Osteocyte (in vitro differentiated cells): ENCODE measurements around the gene MLLT6. TPM values are rescaled to one million over a fixed set of nuclear protein-coding genes. Genes with fewer than 3 reads are reported as not detected.

Source experiments
- DNase-seq: peaks from one replicate; pipeline ENCODE4 v3.0.0; 2021; ENCODE audit warnings: mixed read lengths; ENCODE audit not compliant: unreplicated experiment; ENCODE audit errors: extremely low spot score
- H3K27ac Mint-ChIP-seq: one replicate; pipeline ENCODE4 v1.8.0; 2021; ENCODE audit warnings: mild to moderate bottlenecking, mixed read lengths; ENCODE audit not compliant: unreplicated experiment
- H3K27me3 Mint-ChIP-seq: one replicate; pipeline ENCODE4 v1.8.0; 2021; ENCODE audit warnings: mixed read lengths; ENCODE audit not compliant: unreplicated experiment
- H3K36me3 Mint-ChIP-seq: one replicate; pipeline ENCODE4 v1.8.0; 2021; ENCODE audit warnings: mixed read lengths; ENCODE audit not compliant: unreplicated experiment
- H3K4me1 Mint-ChIP-seq: one replicate; pipeline ENCODE4 v1.8.0; 2021; ENCODE audit warnings: mixed read lengths; ENCODE audit not compliant: unreplicated experiment
- H3K4me3 Mint-ChIP-seq: one replicate; pipeline ENCODE4 v1.8.0; 2021; ENCODE audit warnings: mild to moderate bottlenecking, moderate library complexity, mixed read lengths; ENCODE audit not compliant: unreplicated experiment
- H3K9me3 Mint-ChIP-seq: one replicate; pipeline ENCODE4 v1.8.0; 2021; ENCODE audit warnings: mixed read lengths; ENCODE audit not compliant: unreplicated experiment
- total RNA-seq: library from RNA; stranded (reverse); gene quantifications from 2 replicates; pipeline ENCODE4 v1.2.1, GENCODE V29; 2021
- TF ChIP-seq, protein P1 (sequence below): fragments of 200-600 bp; sonication (generic); IDR thresholded peaks from 2 replicates; pipeline ENCODE4 v1.5.0; 2021; ENCODE audit warnings: antibody characterized with exemption, mild to moderate bottlenecking, moderate library complexity

The MLLT6 gene
- total RNA-seq, 1 donor from 2014 or later = 107 TPM

DNA sequence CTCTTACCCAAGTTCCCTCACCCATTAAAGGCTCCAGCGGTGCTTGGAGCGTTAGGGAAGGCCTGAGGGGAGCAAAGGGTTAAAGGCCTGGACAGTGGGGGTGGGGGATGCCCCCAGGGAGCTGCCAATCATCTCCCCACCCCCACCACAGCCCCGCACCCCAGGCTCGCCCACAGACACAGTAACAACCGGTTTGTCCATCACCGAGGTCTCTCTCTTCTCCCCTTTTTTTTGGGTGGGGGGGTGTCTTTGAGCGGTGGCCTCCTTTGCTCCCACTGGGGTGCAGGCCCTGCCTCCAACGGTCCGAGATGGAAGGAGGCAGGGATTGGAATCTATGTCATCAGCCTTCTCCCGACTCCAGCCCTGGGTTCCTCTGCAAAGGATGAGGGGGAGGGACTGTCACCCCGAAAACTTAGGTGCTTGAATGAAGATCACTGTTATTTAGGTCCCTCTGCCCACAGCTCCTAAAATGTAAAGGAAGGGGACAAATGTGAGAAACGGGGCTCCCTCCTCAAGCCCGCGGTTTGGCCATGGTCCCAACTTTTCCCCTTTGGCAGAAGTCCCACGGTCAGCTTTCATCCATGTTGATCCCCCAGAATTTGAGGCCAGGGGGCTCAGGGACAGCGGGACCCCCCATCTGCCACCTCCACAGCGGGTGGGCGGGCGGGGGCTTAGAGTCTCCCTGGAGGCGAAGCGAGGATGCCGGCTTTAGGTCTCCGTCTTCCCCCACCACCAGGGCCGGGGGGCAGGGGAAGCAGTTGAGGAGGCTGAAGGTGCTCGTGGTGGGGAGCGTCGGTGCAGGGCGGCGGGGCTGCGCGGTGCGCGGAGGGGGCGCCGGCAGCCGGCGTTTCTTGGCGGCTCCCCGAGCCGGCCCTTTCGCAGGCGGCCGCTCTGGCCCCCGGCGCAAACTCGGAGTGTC is 32.0 kb upstream of the MLLT6 start:
- no peaks in the 10 kb centered on the region for H3K36me3 Mint-ChIP-seq
- TF ChIP-seq, protein P1, sequence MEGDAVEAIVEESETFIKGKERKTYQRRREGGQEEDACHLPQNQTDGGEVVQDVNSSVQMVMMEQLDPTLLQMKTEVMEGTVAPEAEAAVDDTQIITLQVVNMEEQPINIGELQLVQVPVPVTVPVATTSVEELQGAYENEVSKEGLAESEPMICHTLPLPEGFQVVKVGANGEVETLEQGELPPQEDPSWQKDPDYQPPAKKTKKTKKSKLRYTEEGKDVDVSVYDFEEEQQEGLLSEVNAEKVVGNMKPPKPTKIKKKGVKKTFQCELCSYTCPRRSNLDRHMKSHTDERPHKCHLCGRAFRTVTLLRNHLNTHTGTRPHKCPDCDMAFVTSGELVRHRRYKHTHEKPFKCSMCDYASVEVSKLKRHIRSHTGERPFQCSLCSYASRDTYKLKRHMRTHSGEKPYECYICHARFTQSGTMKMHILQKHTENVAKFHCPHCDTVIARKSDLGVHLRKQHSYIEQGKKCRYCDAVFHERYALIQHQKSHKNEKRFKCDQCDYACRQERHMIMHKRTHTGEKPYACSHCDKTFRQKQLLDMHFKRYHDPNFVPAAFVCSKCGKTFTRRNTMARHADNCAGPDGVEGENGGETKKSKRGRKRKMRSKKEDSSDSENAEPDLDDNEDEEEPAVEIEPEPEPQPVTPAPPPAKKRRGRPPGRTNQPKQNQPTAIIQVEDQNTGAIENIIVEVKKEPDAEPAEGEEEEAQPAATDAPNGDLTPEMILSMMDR = no peak
- no peak for DNase-seq
- no peak overlapping the region for H3K4me3 Mint-ChIP-seq
- H3K4me1 Mint-ChIP-seq = peaks cover 14% of the 10 kb centered on the region
- no peak overlapping the region for H3K27ac Mint-ChIP-seq
- H3K9me3 Mint-ChIP-seq = no peaks in the 10 kb centered on the region
- H3K27me3 Mint-ChIP-seq = peaks cover 52% of the 10 kb centered on the region

DNA sequence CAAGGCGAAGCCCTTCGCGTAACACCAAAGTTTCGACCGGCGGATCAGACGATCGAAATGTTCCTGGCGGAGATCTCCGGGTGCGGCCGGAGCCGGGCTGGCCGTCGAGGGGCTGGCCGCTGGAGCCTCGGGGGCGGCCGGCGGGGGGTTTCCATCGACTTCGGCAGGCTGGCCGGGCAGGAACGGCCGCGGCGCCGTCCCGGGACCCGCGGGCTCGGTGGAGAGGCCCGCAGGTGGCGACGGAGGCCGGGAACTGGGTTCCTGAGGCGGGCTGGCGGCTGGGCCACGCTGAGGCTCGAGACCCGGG is 31.4 kb upstream of the MLLT6 start:
- TF ChIP-seq, protein P1 = no peak
- H3K27me3 Mint-ChIP-seq = peaks cover 46% of the 10 kb centered on the region
- H3K4me1 Mint-ChIP-seq = peaks cover 14% of the 10 kb centered on the region
- H3K36me3 Mint-ChIP-seq = no peaks in the 10 kb centered on the region
- H3K9me3 Mint-ChIP-seq = no peaks in the 10 kb centered on the region
- no peak for DNase-seq
- H3K4me3 Mint-ChIP-seq = no peak overlapping the region
- H3K27ac Mint-ChIP-seq = no peak overlapping the region

DNA sequence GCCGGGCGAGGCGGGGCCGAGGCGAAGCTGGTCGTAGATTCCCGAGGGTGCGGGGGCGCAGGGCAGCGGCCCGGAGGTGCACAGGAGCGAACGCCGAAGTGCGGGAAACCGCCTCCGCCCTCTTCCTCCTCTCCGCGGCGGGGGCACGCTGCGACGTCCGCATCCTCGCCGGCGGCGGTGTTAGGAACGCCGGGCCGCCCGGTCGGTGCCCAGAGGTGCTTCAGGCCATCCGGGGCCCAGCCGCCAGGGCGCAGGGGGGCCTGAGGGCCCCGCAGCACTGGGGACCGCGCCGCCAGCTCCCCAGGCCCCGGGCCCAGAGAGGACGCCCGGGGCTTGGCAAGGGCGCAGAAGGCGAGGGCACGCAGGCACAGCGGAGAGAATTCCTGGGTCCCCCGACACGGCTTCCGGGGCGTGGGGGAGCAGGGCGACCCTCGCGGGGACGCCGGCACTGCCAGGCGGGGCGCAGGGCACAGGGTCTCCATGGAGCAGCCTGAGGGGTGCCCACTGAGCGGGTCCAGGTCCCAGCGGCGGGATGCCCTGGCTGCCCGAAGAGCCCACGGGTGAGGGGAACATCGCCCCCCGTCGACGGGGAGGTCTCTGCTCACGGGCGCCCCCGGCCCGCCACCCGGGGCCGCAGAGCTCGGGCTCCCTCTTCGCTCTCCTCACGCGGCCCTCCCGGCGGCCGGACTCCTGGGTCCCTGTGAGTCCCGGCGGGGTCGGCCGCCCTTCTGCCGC is 30.9 kb upstream of the MLLT6 start:
- Mint-ChIP-seq H3K9me3 (no peaks in the 10 kb centered on the region), H3K36me3 (no peaks in the 10 kb centered on the region), H3K4me3 (no peak overlapping the region), H3K4me1 (peaks cover 14% of the 10 kb centered on the region), H3K27me3 (peaks cover 41% of the 10 kb centered on the region), H3K27ac (no peak overlapping the region)
- no peak for DNase-seq
- TF ChIP-seq, protein P1 = peak; percentile 36

DNA sequence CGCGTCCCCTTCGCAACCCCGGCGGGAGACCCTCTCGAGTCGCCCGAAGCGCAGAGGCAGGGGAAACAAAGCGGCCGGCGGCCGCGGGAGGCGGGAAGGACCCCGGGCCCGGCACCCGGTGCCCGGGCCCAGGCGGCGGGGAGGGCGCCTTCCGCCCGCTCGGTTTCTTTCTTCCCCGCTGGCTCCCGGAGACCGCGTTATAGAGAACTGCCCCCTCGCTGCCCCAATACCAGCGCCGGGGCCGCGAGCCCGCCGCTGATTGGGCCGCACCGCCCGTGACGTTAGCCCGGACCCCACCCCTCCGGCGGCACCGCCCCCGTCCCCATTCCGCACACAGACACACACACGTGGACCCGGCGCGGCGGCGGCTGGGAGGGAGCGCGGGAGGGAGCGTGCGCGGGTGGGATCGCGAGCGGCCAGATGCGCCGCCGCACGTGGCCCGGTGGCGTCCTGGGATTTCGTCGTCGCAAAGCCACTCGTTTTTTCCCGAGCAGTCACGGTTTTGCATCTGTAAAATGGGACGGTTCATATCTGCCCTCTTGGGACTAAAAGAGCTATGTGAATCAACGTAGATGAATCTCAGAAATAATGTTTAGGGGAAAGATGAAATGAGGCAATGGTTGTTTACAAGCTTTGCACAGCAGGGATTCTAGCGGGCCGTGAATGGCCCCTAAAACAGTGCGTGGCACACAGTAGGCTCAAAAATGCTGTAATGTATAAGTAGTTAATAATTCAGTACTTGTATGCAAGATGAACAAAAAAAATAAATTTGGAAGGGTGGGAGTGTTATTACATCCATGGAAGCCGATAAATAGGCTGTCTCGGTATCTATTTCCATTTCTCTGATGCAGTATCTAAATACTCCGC is 30.1 kb upstream of the MLLT6 start, which contains the start of gene EPOP:
EPOP (minus strand) TSS at position 209 of the 867 bp plus-strand sequence. CDS start 462 bp downstream, outside the sequence.
- peak; percentile 93 for DNase-seq
- Mint-ChIP-seq H3K27ac (no peak within 1 kb of the TSS), H3K4me1 (peaks cover 14% of the 10 kb centered on the region), H3K9me3 (no peaks in the 10 kb centered on the region), H3K36me3 (no peaks in the 10 kb centered on the region), H3K27me3 (peaks cover 33% of the 10 kb centered on the region), H3K4me3 (peak within 1 kb of the TSS; percentile 61)
- TF ChIP-seq, protein P1 = no peak
